Activated naive CD4-positive, alpha-beta T cell treated with anti-CD3 and anti-CD28 coated beads, Interleukin-2, amount 10 ng/mL, durations not matched to agents 7 days and 5 days (primary cell): Measurements from ENCODE around the gene RPUSD4.
A peak's percentile ranks its signal among the peaks of the same experiment; 100 is the strongest.

Source experiments
- CTCF ChIA-PET: fragments of 350-600 bp; sonication (Branson Sonifier 250); formaldehyde crosslinking; loops from one replicate; lab custom pipeline; 2021; ENCODE audit warnings: antibody characterized with exemption; lab: Charles Lee
- DNase-seq: peaks from one replicate; pipeline ENCODE4 v3.0.0-alpha.2; 2020
- H3K27ac Mint-ChIP-seq: one replicate; pipeline ENCODE4 v1.8.0; 2021; ENCODE audit warnings: mild to moderate bottlenecking, moderate library complexity, mixed read lengths
- H3K27me3 Mint-ChIP-seq: one replicate; pipeline ENCODE4 v1.8.0; 2021; ENCODE audit warnings: mild to moderate bottlenecking, mixed read lengths
- H3K36me3 Mint-ChIP-seq: one replicate; pipeline ENCODE4 v1.8.0; 2021; ENCODE audit warnings: mixed read lengths
- H3K4me1 Mint-ChIP-seq: one replicate; pipeline ENCODE4 v1.8.0; 2021; ENCODE audit warnings: mixed read lengths
- H3K4me3 Mint-ChIP-seq: one replicate; pipeline ENCODE4 v1.8.0; 2021; ENCODE audit warnings: mild to moderate bottlenecking, moderate library complexity, mixed read lengths
- H3K9me3 Mint-ChIP-seq: one replicate; pipeline ENCODE4 v1.8.0; 2021; ENCODE audit warnings: mixed read lengths

Gene RPUSD4

GRCh38 chr11:126197277-126197939 is 14.0 kb downstream of the RPUSD4 start:
- Mint-ChIP-seq H3K27me3 (no peaks in the 10 kb centered on the region), H3K9me3 (peaks cover 8% of the 10 kb centered on the region), H3K36me3 (peaks cover 49% of the 10 kb centered on the region), H3K4me1 (no peaks in the 10 kb centered on the region), H3K27ac (no peak overlapping the region), H3K4me3 (no peak overlapping the region)
- no peak for DNase-seq
- CTCF ChIA-PET, result interaction anchor here (2.1 kb wide), 1 partner anchor 275 kb away, joined by 11 read pairs; no protein-coding TSS in a partner anchor

DNA sequence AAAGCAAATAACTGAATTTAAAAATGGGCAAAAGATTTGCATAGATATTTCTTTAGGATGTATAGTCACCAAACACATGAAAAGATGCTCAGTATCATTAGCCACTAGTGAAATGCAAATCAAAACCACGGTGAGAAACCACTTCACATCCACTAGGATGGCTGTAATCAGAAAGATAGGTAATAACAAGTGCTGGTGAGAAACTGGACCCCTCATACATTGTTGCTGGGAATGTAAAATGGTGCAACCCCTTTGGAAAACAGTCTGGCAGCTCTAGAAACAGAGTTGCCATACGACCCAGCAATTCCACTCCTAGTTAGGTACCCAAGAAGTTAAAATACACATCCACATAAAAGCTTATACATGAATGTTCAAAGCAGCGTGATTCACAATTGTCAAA is 16.3 kb downstream of the RPUSD4 start:
- Mint-ChIP-seq H3K4me3 (no peak overlapping the region), H3K4me1 (no peaks in the 10 kb centered on the region), H3K9me3 (peaks cover 8% of the 10 kb centered on the region), H3K27ac (no peak overlapping the region), H3K36me3 (peaks cover 39% of the 10 kb centered on the region), H3K27me3 (no peaks in the 10 kb centered on the region)
- no peak for DNase-seq
- CTCF ChIA-PET, result interaction anchor here (0.9 to 4.8 kb wide), 4 partner anchors 13 to 270 kb away, joined by 3 to 79 read pairs (median 4); no protein-coding TSS in a partner anchor

- no peaks in the 10 kb centered on the region for H3K4me1 Mint-ChIP-seq
- peak; percentile 66 for DNase-seq
- CTCF ChIA-PET, result interaction anchor here (0.6 to 4.8 kb wide), 20 partner anchors 11 to 283 kb away, joined by 3 to 79 read pairs (median 4); no protein-coding TSS in a partner anchor
- peaks cover 8% of the 10 kb centered on the region for H3K9me3 Mint-ChIP-seq
- H3K27ac Mint-ChIP-seq, result no peak overlapping the region
- H3K36me3 Mint-ChIP-seq, result peaks cover 33% of the 10 kb centered on the region
- H3K27me3 Mint-ChIP-seq, result no peaks in the 10 kb centered on the region
- H3K4me3 Mint-ChIP-seq, result no peak overlapping the region
These were observed 17.3 kb downstream of the RPUSD4 start for GRCh38 chr11:126194121-126194543.

GRCh38 chr11:126193038-126193478 is 18.4 kb downstream of the RPUSD4 start:
- H3K4me3 Mint-ChIP-seq, result no peak overlapping the region
- CTCF ChIA-PET, result interaction anchor here (0.7 to 4.8 kb wide), 15 partner anchors 10 to 282 kb away, joined by 3 to 79 read pairs (median 5); no protein-coding TSS in a partner anchor
- no peaks in the 10 kb centered on the region for H3K27me3 Mint-ChIP-seq
- peaks cover 28% of the 10 kb centered on the region for H3K36me3 Mint-ChIP-seq
- peaks cover 9% of the 10 kb centered on the region for H3K4me1 Mint-ChIP-seq
- no peak for DNase-seq
- peaks cover 8% of the 10 kb centered on the region for H3K9me3 Mint-ChIP-seq
- no peak overlapping the region for H3K27ac Mint-ChIP-seq

DNA sequence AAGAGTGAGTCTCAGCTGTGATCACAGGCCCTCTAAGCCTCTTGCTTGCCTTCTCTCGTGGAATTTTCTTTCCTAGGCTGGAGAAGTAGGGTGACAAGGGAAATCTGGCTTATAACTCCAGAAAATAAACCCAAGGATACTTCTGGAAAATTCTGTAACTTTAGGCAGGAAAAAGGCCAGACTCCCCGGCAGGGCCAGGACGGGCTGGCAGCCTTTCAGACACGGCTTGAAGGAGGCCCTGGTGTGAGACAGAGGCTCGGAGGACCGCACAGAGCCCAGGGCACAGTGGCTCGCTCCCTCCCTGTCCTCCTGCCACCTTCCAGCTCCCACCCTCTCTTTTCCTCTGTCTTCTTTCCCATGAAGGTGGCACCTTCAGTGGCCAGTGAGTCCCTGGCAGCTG is 19.1 kb downstream of the RPUSD4 start:
- Mint-ChIP-seq H3K27ac (no peak overlapping the region), H3K4me1 (peaks cover 9% of the 10 kb centered on the region), H3K36me3 (peaks cover 21% of the 10 kb centered on the region), H3K4me3 (no peak overlapping the region), H3K27me3 (no peaks in the 10 kb centered on the region), H3K9me3 (peaks cover 6% of the 10 kb centered on the region)
- no peak for DNase-seq
- CTCF ChIA-PET, result interaction anchor here (1.9 to 4.8 kb wide), 3 partner anchors 134 to 268 kb away, joined by 7 to 79 read pairs (median 38); no protein-coding TSS in a partner anchor

- H3K4me3 Mint-ChIP-seq, result no peak overlapping the region
- H3K27me3 Mint-ChIP-seq, result no peaks in the 10 kb centered on the region
- H3K4me1 Mint-ChIP-seq, result peaks cover 9% of the 10 kb centered on the region
- H3K9me3 Mint-ChIP-seq, result no peaks in the 10 kb centered on the region
- DNase-seq, result no peak
- peaks cover 14% of the 10 kb centered on the region for H3K36me3 Mint-ChIP-seq
- CTCF ChIA-PET, result interaction anchor here (3.0 to 4.8 kb wide), 2 partner anchors 252 to 267 kb away, joined by 38 to 79 read pairs; no protein-coding TSS in a partner anchor
- H3K27ac Mint-ChIP-seq, result no peak overlapping the region
These were observed 19.9 kb downstream of the RPUSD4 start for GRCh38 chr11:126191379-126192073.

DNA sequence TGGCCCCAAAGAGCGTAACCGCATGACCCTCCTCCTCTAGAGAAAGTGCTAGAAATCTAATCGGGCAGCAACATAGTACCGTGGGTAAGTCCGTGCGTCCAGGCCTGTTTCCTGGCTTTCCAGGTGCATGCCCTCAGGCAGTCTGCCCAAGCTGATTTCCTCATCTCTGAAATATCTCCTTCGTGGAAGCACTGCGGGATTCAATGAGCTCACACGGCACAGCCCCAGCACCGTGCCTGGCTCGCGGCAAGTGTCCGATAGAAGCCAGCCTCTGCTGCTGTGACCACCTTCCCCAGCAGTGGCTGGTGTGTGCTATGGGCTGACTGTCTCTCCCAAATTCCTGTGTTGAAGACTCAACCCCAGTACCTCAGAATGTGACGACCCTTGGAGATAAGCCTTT is 20.7 kb downstream of the RPUSD4 start:
- H3K4me3 Mint-ChIP-seq, result no peak overlapping the region
- H3K27me3 Mint-ChIP-seq, result no peaks in the 10 kb centered on the region
- CTCF ChIA-PET, result interaction anchor here (1.5 kb wide), 1 partner anchor 248 kb away, joined by 7 read pairs; no protein-coding TSS in a partner anchor
- H3K9me3 Mint-ChIP-seq, result no peaks in the 10 kb centered on the region
- peaks cover 8% of the 10 kb centered on the region for H3K36me3 Mint-ChIP-seq
- no peak overlapping the region for H3K27ac Mint-ChIP-seq
- DNase-seq, result no peak
- H3K4me1 Mint-ChIP-seq, result peaks cover 9% of the 10 kb centered on the region

GRCh38 chr11:126189109-126189929 is 22.1 kb downstream of the RPUSD4 start:
- Mint-ChIP-seq H3K27me3 (no peaks in the 10 kb centered on the region), H3K36me3 (peaks cover 4% of the 10 kb centered on the region), H3K27ac (peak overlapping the region; percentile 75), H3K4me1 (peaks cover 14% of the 10 kb centered on the region), H3K9me3 (no peaks in the 10 kb centered on the region), H3K4me3 (no peak overlapping the region)
- CTCF ChIA-PET, result interaction anchor here (0.9 to 1.5 kb wide), 2 partner anchors 21 to 246 kb away, joined by 3 to 7 read pairs; no protein-coding TSS in a partner anchor
- DNase-seq, result no peak

- CTCF ChIA-PET, result interaction anchor here (1.1 to 1.6 kb wide), 3 partner anchors 247 to 271 kb away, joined by 3 to 5 read pairs (median 3); no protein-coding TSS in a partner anchor
- no peaks in the 10 kb centered on the region for H3K36me3 Mint-ChIP-seq
- no peak for DNase-seq
- H3K9me3 Mint-ChIP-seq, result no peaks in the 10 kb centered on the region
- peaks cover 21% of the 10 kb centered on the region for H3K4me1 Mint-ChIP-seq
- no peaks in the 10 kb centered on the region for H3K27me3 Mint-ChIP-seq
- H3K27ac Mint-ChIP-seq, result peak overlapping the region; percentile 75
- no peak overlapping the region for H3K4me3 Mint-ChIP-seq
These were observed 22.9 kb downstream of the RPUSD4 start for GRCh38 chr11:126188332-126189108.

GRCh38 chr11:126186708-126187529 is 24.5 kb downstream of the RPUSD4 start:
- Mint-ChIP-seq H3K27ac (no peak overlapping the region), H3K9me3 (no peaks in the 10 kb centered on the region), H3K36me3 (no peaks in the 10 kb centered on the region), H3K27me3 (peaks cover 6% of the 10 kb centered on the region), H3K4me1 (peaks cover 34% of the 10 kb centered on the region), H3K4me3 (no peak overlapping the region)
- DNase-seq, result no peak
- CTCF ChIA-PET, result interaction anchor here (1.6 kb wide), 1 partner anchor 245 kb away, joined by 5 read pairs; no protein-coding TSS in a partner anchor

DNA sequence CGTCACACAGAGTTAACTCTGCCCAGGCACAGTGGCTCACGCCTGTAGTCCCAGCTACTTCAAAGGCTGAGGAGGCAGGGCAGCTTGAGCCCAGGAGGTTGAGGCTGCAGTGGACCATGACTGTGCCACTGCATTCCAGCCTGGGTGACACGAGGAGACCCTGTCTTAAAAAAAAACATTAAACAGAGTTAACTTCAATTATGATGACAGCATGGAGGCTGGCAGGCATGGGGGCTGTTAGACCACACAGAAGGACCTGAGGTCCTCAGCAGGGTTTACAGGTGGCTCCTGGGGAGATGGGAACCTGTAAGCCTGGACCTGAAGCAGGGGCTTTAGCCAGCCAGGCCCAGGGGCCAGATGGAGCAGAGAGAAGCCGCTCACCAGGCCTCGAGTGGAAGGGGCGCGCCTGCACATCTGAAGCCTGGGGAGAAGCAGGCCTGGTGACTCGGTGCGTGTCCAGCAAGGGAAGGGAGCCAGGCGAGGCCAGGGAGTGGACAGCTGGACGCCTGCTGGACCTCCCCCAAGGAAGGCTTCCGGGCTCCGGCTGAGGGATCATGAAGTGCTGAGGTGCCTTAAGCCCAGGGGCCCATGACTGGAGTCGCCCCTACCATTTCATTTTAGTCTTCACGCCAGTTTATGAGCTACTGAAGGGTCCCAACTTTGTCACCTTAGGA is 25.3 kb downstream of the RPUSD4 start:
- peaks cover 41% of the 10 kb centered on the region for H3K4me1 Mint-ChIP-seq
- no peaks in the 10 kb centered on the region for H3K9me3 Mint-ChIP-seq
- H3K27me3 Mint-ChIP-seq, result peaks cover 6% of the 10 kb centered on the region
- CTCF ChIA-PET, result no interaction called here
- DNase-seq, result no peak
- no peak overlapping the region for H3K27ac Mint-ChIP-seq
- no peaks in the 10 kb centered on the region for H3K36me3 Mint-ChIP-seq
- no peak overlapping the region for H3K4me3 Mint-ChIP-seq
